NCI-H146 treated with DMSO at 0.1 percent for 48 hours (cell line): ENCODE data around the gene GTF2H4.
"Not testable (repeated sequence)": the region's sequence is repeated elsewhere in the genome, so short reads cannot be mapped to it uniquely, and the experiment has no call there.

Experiments used
- DNase-seq: peaks from one replicate; lab custom pipeline; 2025; ENCODE audit not compliant: unreplicated experiment; lab: John Stamatoyannopoulos, UW

Gene GTF2H4

GRCh38 chr6:30907758-30908591 is at the start of gene GTF2H4:
Gene GTF2H4, plus strand, starts transcription at chr6:30908207.
- peak; percentile 96 for DNase-seq

- not testable (repeated sequence) for DNase-seq
Measured at GRCh38 chr6:30859726-30860125, 48.3 kb upstream of the GTF2H4 start.

GRCh38 chr6:30861257-30862048 is 46.6 kb upstream of the GTF2H4 start:
- DNase-seq, result no peak

GRCh38 chr6:30862156-30862875 is 45.7 kb upstream of the GTF2H4 start:
- no peak for DNase-seq

- no peak for DNase-seq
Measured at GRCh38 chr6:30864325-30864724, 43.7 kb upstream of the GTF2H4 start.

GRCh38 chr6:30869241-30869749 is 38.7 kb upstream of the GTF2H4 start:
- not testable (repeated sequence) for DNase-seq

- no peak for DNase-seq
Measured at GRCh38 chr6:30870546-30870945, 37.5 kb upstream of the GTF2H4 start.

- DNase-seq, result no peak
Measured at GRCh38 chr6:30871592-30872183, 36.3 kb upstream of the GTF2H4 start.

- DNase-seq, result no peak
Measured at GRCh38 chr6:30873137-30873640, 34.8 kb upstream of the GTF2H4 start.

GRCh38 chr6:30873795-30874194 is 34.2 kb upstream of the GTF2H4 start:
- not testable (repeated sequence) for DNase-seq

- DNase-seq, result peak; percentile 96
Measured at GRCh38 chr6:30875244-30876038, 32.6 kb upstream of the GTF2H4 start.

GRCh38 chr6:30876039-30876730 is 31.8 kb upstream of the GTF2H4 start:
- DNase-seq, result no peak

GRCh38 chr6:30877419-30878262 is 30.4 kb upstream of the GTF2H4 start:
- DNase-seq, result peak; percentile 81

GRCh38 chr6:30879684-30880427 is 28.2 kb upstream of the GTF2H4 start:
- DNase-seq, result no peak

- peak; percentile 63 for DNase-seq
Measured at GRCh38 chr6:30880698-30881252, 27.2 kb upstream of the GTF2H4 start.

GRCh38 chr6:30881392-30882203 is 26.4 kb upstream of the GTF2H4 start:
- peak; percentile 33 for DNase-seq
